HG03135 (cell line): ENCODE data around the gene AEN.

Experiments
- ATAC-seq: cut with Tn5 transposase; IDR thresholded peaks from one replicate; pipeline ENCODE4 v1.9.1; 2021; ENCODE audit warnings: mild to moderate bottlenecking, moderate library complexity; ENCODE audit not compliant: unreplicated experiment

The AEN gene

GRCh38 chr15:88613074-88613944 is 7.8 kb upstream of the AEN start:
- ATAC-seq, result no peak

GRCh38 chr15:88615303-88616107 is 5.6 kb upstream of the AEN start:
- no peak for ATAC-seq

- no peak for ATAC-seq
Observed at GRCh38 chr15:88616240-88616639, 4.9 kb upstream of the AEN start.

- ATAC-seq, result no peak
Observed at GRCh38 chr15:88617031-88617722, 4.0 kb upstream of the AEN start.

GRCh38 chr15:88617790-88618189 is 3.4 kb upstream of the AEN start:
- ATAC-seq, result no peak

- ATAC-seq, result no peak
Observed at GRCh38 chr15:88618686-88619085, 2.5 kb upstream of the AEN start.

GRCh38 chr15:88619796-88620195 is 1.3 kb upstream of the AEN start:
- no peak for ATAC-seq

- no peak for ATAC-seq
Observed at GRCh38 chr15:88621789-88622604, 857 bp downstream of the AEN start.

GRCh38 chr15:88622605-88622975 is 1.4 kb downstream of the AEN start:
- ATAC-seq, result no peak

GRCh38 chr15:88623061-88623460 is 1.9 kb downstream of the AEN start:
- no peak for ATAC-seq

GRCh38 chr15:88623632-88624031 is 2.5 kb downstream of the AEN start:
- no peak for ATAC-seq

GRCh38 chr15:88624156-88624970 is 3.2 kb downstream of the AEN start:
- peak; percentile 32 for ATAC-seq

GRCh38 chr15:88624971-88625490 is 3.9 kb downstream of the AEN start:
- no peak for ATAC-seq

- ATAC-seq, result no peak
Observed at GRCh38 chr15:88625943-88626741, 5.0 kb downstream of the AEN start.

- ATAC-seq, result peak; percentile 36
Observed at GRCh38 chr15:88627463-88627862, 6.3 kb downstream of the AEN start.

GRCh38 chr15:88628018-88628654 is 7.0 kb downstream of the AEN start:
- ATAC-seq, result no peak

- no peak for ATAC-seq
Observed at GRCh38 chr15:88629071-88629470, 7.9 kb downstream of the AEN start.

- ATAC-seq, result no peak
Observed at GRCh38 chr15:88630141-88630721, 9.1 kb downstream of the AEN start.
